Skeletal muscle cell (primary cell): ENCODE data around the gene ITPK1.
"Not testable (repeated sequence)": the region's sequence is repeated elsewhere in the genome, so short reads cannot be mapped to it uniquely, and the experiment has no call there.

Experiments
- DNase-seq: peaks from one replicate; pipeline ENCODE4 v3.0.0-alpha.2; 2010; ENCODE audit warnings: low read depth
- H3K4me3 ChIP-seq: 2 replicates; pipeline ENCODE4 v1.5.1; 2011; ENCODE audit warnings: low read depth, mild to moderate bottlenecking, control low read depth, low read length, moderate library complexity

Gene ITPK1

GRCh38 chr14:93107453-93107852 lies 8.3 kb downstream of the ITPK1 start:
- no peak overlapping the region for H3K4me3 ChIP-seq
- DNase-seq, result no peak

- no peak overlapping the region for H3K4me3 ChIP-seq
- DNase-seq, result no peak
Observed at GRCh38 chr14:93106541-93107156, 9.1 kb downstream of the ITPK1 start.

- not testable (repeated sequence) for DNase-seq, H3K4me3 ChIP-seq
Observed at GRCh38 chr14:93105856-93106255, 9.9 kb downstream of the ITPK1 start.

DNA sequence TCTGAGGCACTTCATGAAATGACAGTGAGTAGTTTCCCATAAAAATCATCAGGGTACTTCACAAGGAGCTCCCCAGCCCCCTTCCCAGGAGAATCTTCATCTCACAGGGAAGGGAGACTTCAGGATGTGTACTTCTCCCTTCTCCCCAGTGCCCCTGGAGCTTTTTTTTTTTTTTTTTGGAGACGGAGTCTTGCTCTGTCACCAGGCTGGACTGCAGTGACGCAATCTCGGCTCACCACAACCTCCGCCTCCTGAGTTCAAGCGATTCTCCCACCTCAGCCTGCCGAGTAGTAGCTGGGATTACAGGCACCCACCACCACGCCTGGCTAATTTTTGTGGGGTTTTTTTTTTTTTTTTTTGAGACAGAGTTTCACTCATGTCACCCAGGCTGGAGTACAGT lies 10.4 kb downstream of the ITPK1 start:
- no peak for DNase-seq
- no peak overlapping the region for H3K4me3 ChIP-seq

DNA sequence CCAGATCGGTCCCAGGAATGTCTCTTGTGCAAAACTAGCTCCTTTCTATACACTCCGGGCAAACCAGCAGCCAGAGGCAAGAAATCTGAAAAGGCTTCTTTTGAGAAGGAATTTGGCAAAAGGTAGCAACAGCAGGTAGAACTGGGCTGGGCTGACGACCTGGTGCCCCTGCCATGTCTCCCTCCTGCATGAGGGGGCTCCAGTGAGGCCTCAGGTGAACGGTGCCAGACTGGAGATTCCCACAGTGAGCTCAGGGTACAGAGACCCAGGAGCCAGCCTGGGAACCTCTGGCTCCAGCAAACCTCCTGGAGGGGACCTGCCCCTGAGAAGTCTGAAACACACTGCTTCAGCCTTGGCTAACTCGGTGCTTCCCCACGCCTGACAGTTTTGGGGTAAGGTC lies 10.8 kb downstream of the ITPK1 start:
- DNase-seq, result no peak
- no peak overlapping the region for H3K4me3 ChIP-seq

GRCh38 chr14:93103392-93104080 lies 12.2 kb downstream of the ITPK1 start:
- no peak overlapping the region for H3K4me3 ChIP-seq
- DNase-seq, result no peak

GRCh38 chr14:93102141-93102540 lies 13.6 kb downstream of the ITPK1 start:
- no peak overlapping the region for H3K4me3 ChIP-seq
- no peak for DNase-seq

- no peak overlapping the region for H3K4me3 ChIP-seq
- no peak for DNase-seq
Observed at GRCh38 chr14:93101181-93101580, 14.5 kb downstream of the ITPK1 start.

- no peak overlapping the region for H3K4me3 ChIP-seq
Observed at GRCh38 chr14:93100570-93100969, 15.2 kb downstream of the ITPK1 start.

GRCh38 chr14:93100100-93100499 lies 15.6 kb downstream of the ITPK1 start:
- H3K4me3 ChIP-seq, result no peak overlapping the region
- no peak for DNase-seq

More at GRCh38 chr14:93100570-93100969, 15.2 kb downstream of the ITPK1 start:
- no peak for DNase-seq

DNA sequence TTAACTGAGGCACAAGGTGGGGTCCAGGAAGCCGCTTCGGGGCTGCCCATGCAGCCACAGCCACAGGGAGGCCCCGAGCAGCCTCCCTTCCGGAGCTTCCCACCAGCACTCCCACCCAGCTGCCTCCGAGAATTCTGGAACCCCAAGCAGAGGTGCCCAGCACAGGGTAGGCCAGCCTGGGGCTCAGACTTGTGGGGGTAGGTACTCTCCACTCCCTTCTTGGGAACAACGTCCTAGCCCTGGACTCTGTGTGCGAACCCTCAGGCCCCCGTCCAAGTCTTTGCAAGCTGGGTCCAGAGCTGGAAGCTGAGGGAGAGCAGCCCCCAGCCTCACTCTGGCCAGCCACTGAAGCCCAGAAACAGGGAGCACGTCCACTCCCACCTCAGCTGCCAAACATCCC lies 16.1 kb downstream of the ITPK1 start:
- H3K4me3 ChIP-seq, result no peak overlapping the region
- no peak for DNase-seq

- no peak for DNase-seq
- no peak overlapping the region for H3K4me3 ChIP-seq
Observed at GRCh38 chr14:93099196-93099595, 16.5 kb downstream of the ITPK1 start.

GRCh38 chr14:93096691-93097322 lies 18.9 kb downstream of the ITPK1 start:
- no peak for DNase-seq
- H3K4me3 ChIP-seq, result no peak overlapping the region

DNA sequence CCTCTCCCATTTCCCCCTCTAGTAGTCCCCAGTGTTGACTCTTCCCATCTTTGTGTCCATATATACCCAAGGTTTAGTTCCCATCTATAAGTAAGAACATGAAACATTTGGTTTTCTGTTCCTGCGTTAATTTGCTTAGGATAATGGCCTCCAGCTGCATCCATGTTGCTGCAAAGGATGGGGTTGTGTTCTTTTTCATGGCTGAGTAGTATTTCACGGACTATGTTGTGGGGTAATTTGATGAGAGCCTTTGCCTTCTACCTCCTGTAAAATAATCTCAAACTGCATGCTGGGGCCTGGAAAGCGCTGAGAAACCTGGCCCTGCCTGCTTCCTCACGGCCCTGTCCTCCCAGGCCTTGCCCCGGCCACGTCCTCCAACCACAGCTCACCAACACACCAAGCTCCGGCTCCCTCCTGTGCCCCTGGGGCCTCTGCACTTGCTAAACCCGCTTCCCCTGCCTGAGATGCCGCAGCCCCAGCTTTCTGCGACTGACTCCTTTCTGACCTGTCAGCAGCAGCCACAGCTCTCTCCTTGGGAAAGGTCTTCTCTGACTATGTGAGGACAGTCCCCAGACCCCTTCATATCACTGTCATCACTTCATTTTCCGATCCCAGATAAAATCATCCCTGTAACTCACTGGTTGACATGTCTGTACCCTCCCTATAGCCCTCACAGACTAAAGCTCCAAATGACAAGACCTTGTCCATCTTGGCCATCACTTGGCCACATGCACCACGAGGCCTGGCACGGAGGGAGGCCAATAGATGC lies 19.8 kb downstream of the ITPK1 start:
- no peak for DNase-seq
- H3K4me3 ChIP-seq, result no peak overlapping the region

DNA sequence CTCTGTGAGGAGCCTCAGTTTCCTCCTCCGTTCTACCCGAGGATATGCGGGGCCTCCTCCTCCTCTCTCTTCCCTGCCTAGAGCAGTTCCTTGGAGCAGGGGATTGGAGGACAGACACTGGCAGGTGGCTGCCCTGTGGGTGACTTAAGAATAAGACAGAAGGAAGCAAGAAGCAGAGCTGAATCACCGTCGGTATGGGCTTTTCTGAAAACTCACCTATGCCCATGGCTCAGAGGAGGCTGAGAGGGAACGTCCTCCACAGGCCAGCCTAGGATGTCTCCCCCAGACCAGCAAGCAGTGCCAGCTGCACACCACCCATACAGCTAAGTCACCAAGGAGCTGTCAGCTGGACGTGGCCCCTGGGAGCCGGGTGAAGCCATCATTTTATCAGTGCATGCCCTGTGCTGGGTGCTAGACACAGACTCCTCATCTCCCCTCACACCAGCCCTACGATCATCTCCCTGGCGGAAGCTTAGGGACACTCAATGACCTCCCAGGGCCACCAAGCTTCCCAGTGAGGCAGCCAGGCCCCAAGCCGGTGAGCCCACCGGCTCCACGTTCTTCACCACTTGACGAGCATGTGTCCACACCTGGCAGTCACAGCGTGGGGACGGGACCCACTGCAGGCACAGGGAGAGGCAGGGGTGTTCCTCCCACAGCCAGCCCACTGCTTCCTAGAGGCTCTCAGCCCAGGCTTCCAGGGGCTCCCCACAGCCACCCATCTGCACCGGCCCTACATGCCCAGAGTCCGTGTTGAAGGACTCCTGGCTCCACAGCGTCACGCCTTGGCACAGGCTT lies 21.4 kb downstream of the ITPK1 start:
- H3K4me3 ChIP-seq, result no peak overlapping the region

DNA sequence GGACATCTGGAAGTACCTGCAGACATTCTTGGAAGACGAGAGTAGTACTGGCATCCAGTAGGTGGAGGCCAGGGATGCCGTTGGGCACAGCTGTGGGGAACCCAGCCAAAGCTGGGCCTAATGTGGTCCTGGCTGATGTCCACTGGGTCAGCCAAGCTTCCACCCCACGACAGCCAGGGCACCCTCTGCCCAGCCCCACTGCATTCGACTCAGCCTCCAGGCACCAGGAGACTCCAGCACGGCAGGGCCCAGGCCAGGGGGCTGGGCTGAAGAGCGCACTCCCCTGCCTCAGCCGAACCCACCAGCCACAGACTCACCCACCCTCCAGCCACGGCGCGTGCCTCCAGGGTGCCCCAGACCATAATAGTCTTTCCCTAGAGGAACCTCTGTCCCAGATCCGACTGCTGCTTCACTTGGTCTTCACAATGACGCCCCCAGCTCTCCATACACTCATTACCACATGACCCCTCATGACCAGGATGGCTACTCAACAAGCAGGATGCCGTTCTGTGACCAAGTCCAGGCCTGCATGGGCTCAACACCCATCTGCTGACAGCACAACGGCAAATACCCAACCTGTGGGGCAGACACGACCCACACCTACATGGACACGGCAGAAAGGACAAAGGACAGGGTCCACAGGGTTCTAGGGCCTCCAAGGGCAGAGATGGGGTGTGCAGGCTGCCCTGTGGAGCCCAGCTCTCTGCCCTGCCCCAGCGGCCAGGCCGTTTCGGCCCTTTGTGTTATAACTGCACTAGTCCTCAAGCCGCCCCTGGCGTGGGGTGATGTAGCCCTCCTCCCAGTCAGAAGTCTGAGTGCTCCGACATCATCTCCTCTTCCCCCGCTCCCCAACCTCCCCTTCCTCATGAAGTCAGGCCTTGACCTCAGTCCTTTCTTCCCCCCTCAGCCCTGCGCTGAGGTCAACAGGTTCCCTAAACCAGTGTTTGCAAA lies 22.8 kb downstream of the ITPK1 start:
- no peak overlapping the region for H3K4me3 ChIP-seq
- DNase-seq, result no peak

More for the DNA sequence above, 21.4 kb downstream of the ITPK1 start:
- DNase-seq, result no peak

- H3K4me3 ChIP-seq, result no peak overlapping the region
- no peak for DNase-seq
Observed at GRCh38 chr14:93091666-93092065, 24.1 kb downstream of the ITPK1 start.

GRCh38 chr14:93090826-93091555 lies 24.7 kb downstream of the ITPK1 start:
- H3K4me3 ChIP-seq, result no peak overlapping the region
- DNase-seq, result no peak
